Mucosa of rectum (tissue), 2 donors: Measurements from ENCODE around the gene LDAH.

Experiments
- H3K27ac ChIP-seq, 2 donors: one replicate each; pipeline ENCODE4 v1.7.0; 2013; ENCODE audit warnings: inconsistent platforms in 2 of 2, low read depth in 2 of 2, low read length in 2 of 2
- H3K27me3 ChIP-seq, 2 donors: one replicate each; pipeline ENCODE4 v1.7.0; 2013; ENCODE audit warnings: low read length in 2 of 2; ENCODE audit not compliant: control insufficient read depth in 2 of 2, insufficient read depth in 2 of 2
- H3K36me3 ChIP-seq, 2 donors: one replicate each; pipeline ENCODE4 v1.7.0; 2013; ENCODE audit warnings: low read length in 2 of 2; ENCODE audit not compliant: control insufficient read depth in 2 of 2, insufficient read depth in 2 of 2
- H3K4me1 ChIP-seq, 2 donors: one replicate each; pipeline ENCODE4 v1.7.0; 2013; ENCODE audit warnings: low read length in 2 of 2, mild to moderate bottlenecking in 1 of 2; ENCODE audit not compliant: control insufficient read depth in 2 of 2, insufficient read depth in 2 of 2
- H3K4me3 ChIP-seq, 2 donors: one replicate each; pipeline ENCODE4 v1.7.0; 2013; ENCODE audit warnings: low read length in 2 of 2
- H3K9ac ChIP-seq, 2 donors: one replicate each; pipeline ENCODE4 v1.7.0; 2013; ENCODE audit warnings: low read length in 2 of 2, low read depth in 1 of 2, mild to moderate bottlenecking in 1 of 2
- H3K9me3 ChIP-seq, 2 donors: one replicate each; pipeline ENCODE4 v1.7.0; 2013; ENCODE audit warnings: low read length in 2 of 2; ENCODE audit not compliant: control insufficient read depth in 2 of 2
- donor health status: healthy.
- donor health status: Normal muscosa, but diverticular disease.

The LDAH gene

GRCh38 chr2:20706786-20707185 lies 116.1 kb downstream of the LDAH start:
- Histone ChIP-seq H3K36me3 (no peaks in the 10 kb centered on the region), H3K9ac (no peak overlapping the region), H3K27me3 (no peaks in the 10 kb centered on the region), H3K9me3 (no peaks in the 10 kb centered on the region), H3K4me3 (no peak overlapping the region), H3K27ac (no peak overlapping the region), H3K4me1 (no peaks in the 10 kb centered on the region)

DNA sequence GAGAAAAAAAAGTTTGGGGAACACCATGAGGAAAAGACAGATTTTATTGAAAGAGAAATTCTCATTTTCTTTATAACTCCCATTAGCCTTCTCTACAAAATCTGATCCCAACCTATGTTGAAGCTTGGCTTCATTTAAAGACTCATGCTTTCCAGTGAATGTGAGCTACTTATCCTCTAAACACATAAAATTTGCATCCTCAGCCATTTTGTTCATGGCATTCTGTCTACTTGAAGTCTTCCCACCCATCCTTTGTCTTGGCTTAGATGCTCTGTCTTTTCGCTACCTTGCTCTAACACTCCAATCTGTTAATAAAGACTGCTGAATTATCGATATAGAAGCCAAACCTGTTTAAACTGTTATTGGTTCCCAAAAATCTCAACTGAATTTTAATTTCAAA lies 116.7 kb downstream of the LDAH start:
- Histone ChIP-seq H3K9me3 (no peaks in the 10 kb centered on the region), H3K4me1 (no peaks in the 10 kb centered on the region), H3K9ac (no peak overlapping the region), H3K27me3 (no peaks in the 10 kb centered on the region), H3K36me3 (no peaks in the 10 kb centered on the region), H3K4me3 (no peak overlapping the region), H3K27ac (no peak overlapping the region)

DNA sequence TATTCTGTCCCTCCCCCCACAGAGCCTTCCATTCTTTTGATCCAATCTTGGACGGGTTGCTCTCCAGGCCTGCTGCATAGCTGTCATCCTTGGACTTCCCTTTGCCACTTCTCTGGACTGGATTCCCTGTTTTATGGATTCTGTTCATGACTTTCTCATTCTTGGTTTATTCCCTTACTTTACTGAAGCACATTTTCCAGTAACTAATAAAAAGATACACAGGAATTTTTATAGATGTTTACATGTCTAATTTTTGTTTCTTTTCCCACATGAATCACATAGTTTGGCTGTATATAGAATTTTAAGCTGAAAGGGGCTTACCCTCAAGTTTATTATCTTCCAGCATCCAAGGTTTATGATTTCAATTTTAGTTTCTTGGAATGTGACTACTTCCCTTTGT lies 118.0 kb downstream of the LDAH start:
- Histone ChIP-seq H3K9me3 (no peaks in the 10 kb centered on the region), H3K27ac (no peak overlapping the region), H3K9ac (no peak overlapping the region), H3K36me3 (no peaks in the 10 kb centered on the region), H3K27me3 (no peaks in the 10 kb centered on the region), H3K4me3 (no peak overlapping the region), H3K4me1 (no peaks in the 10 kb centered on the region)

DNA sequence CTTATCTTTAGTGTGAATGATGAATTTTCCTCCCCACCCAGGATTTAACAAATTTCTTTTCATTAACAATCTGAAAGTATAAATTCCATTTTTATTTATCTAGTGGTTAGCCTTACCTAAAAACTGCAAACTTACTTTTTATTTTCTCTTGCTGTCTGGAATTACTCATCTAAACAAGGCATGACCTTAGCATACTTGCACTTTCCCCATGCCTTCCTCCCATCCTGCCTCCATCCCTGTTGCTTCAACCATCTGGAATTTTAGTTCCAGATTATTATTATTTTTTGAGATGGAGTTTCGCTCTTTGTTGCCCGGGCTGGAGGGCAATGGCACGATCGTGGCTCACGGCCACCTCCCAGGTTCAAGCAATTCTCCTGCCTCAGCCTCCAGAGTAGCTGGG lies 120.3 kb downstream of the LDAH start:
- no peaks in the 10 kb centered on the region for H3K9me3 ChIP-seq
- H3K4me1 ChIP-seq: no peaks in the 10 kb centered on the region
- peaks cover 0 to 2% of the 10 kb centered on the region in 2 donors for H3K36me3 ChIP-seq
- H3K27me3 ChIP-seq: no peaks in the 10 kb centered on the region
- H3K27ac ChIP-seq: no peak overlapping the region
- H3K4me3 ChIP-seq: no peak overlapping the region
- H3K9ac ChIP-seq: no peak overlapping the region

- Histone ChIP-seq H3K4me1 (no peaks in the 10 kb centered on the region), H3K4me3 (no peak overlapping the region)
Observed at GRCh38 chr2:20698916-20699613, 123.8 kb downstream of the LDAH start.

DNA sequence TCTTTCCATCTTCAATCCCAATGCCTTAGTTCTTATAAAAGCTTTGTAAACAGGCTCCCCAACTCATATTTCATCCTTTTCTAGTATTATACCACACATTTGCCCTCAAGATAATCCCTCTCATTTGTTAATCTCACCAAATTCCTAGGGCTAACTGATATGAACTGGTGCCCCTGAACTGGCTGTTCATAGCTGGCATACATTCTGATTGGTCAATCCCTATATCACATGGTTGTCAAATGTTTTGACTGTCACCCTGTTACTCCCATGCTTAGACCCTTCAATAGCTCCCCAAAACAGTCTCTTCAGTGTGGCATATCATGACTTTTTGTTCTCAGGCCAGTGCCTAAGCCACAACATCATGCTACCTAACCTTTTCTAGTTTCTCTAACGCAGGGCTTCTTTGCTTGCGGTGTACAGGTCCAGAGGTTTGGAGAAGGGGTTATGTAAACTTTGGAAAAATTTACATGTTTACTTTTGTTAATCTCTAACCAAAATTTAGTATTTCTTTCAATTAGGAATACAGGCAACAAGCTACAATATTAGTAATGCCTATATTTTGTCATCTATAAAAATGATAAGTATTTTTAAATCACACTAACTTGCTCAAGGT lies 125.5 kb downstream of the LDAH start:
- no peaks in the 10 kb centered on the region for H3K4me1 ChIP-seq
- no peak overlapping the region for H3K4me3 ChIP-seq
- H3K9ac ChIP-seq: no peak overlapping the region
- H3K27ac ChIP-seq: no peak overlapping the region
- no peaks in the 10 kb centered on the region for H3K27me3 ChIP-seq
- H3K36me3 ChIP-seq: peaks cover 0 to 2% of the 10 kb centered on the region in 2 donors
- no peaks in the 10 kb centered on the region for H3K9me3 ChIP-seq

More at GRCh38 chr2:20698916-20699613, 123.8 kb downstream of the LDAH start:
- Histone ChIP-seq H3K9ac (no peak overlapping the region), H3K36me3 (peaks cover 0 to 2% of the 10 kb centered on the region in 2 donors), H3K27ac (no peak overlapping the region), H3K27me3 (no peaks in the 10 kb centered on the region), H3K9me3 (no peaks in the 10 kb centered on the region)

DNA sequence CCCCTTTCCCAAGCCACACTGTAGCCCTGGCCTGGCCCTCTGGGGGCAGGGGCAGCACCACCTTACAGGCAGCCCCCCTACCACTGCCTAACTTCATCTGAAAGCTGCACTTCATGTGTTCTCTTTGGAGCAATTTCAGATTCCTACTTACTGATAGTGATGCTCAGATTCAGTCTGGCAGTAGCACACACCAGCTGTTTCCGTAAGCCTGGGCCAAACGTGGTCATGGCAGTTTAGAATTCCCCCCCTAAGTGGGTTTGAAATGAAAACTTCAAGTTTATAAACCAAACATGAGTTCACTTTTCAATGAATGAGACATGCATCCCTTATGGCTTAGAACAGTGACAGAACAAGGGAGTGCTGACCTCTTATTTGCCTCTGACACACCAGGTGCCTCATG lies 126.5 kb downstream of the LDAH start:
- no peaks in the 10 kb centered on the region for H3K4me1 ChIP-seq
- H3K4me3 ChIP-seq: no peak overlapping the region
- no peak overlapping the region for H3K9ac ChIP-seq
- no peak overlapping the region for H3K27ac ChIP-seq
- no peaks in the 10 kb centered on the region for H3K9me3 ChIP-seq
- no peaks in the 10 kb centered on the region for H3K27me3 ChIP-seq
- H3K36me3 ChIP-seq: peaks cover 0 to 2% of the 10 kb centered on the region in 2 donors

GRCh38 chr2:20693317-20693716 lies 129.6 kb downstream of the LDAH start:
- no peaks in the 10 kb centered on the region for H3K27me3 ChIP-seq
- peaks cover 0 to 5% of the 10 kb centered on the region in 2 donors for H3K4me1 ChIP-seq
- no peaks in the 10 kb centered on the region for H3K9me3 ChIP-seq
- H3K4me3 ChIP-seq: no peak overlapping the region
- no peak overlapping the region for H3K27ac ChIP-seq
- peaks cover 0 to 2% of the 10 kb centered on the region in 2 donors for H3K36me3 ChIP-seq
- no peak overlapping the region for H3K9ac ChIP-seq

DNA sequence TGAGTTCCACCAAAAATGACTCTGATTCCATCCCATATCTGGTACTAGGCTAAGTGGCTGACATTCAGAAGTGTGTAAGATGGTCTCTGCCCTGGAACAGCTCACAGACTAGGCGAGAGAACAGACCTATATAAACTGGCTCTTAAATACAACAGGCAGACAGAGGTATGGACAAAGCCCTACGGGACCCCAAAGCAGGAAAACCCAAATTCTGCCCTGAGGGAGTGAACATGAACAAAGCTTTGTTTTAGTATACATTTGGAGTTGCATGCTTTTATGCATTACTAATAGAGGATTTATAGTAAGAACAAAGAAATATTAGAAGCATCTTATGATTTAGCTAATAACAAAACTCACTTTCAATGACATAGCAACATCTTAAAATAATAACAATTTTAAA lies 130.8 kb downstream of the LDAH start:
- no peak overlapping the region for H3K9ac ChIP-seq
- H3K4me3 ChIP-seq: no peak overlapping the region
- peaks cover 0 to 5% of the 10 kb centered on the region in 2 donors for H3K36me3 ChIP-seq
- peaks cover 0 to 5% of the 10 kb centered on the region in 2 donors for H3K4me1 ChIP-seq
- H3K9me3 ChIP-seq: no peaks in the 10 kb centered on the region
- no peaks in the 10 kb centered on the region for H3K27me3 ChIP-seq
- no peak overlapping the region for H3K27ac ChIP-seq

DNA sequence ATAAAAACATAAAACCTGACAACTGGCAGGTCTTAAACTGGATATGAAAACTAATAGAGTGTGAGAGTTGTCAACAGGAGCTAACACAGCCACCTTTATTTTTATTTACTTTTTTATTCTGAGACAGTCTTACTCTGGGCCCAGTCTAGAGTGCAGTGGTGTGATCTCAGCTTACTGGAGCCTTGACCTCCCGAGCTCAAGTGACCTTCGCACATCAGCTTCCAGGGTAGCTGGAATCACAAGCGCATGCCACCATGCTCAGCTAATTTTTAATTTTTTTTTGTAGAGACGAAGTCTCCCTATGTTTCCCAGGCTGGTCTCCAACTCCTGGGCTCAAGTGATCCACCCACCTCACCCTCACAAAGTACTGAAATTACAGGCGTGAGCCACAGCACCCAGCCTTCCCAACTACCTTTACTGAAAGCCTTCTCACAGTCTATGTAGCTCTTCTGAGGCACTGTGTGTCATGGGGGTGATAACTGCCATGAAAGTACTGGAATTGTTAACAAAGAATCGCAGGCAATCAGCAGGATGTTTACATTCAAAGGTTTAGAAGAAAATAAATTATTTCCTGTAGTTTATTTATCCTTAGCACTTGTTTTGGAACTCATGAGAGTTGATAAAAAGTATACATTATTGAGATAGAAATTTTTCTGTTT lies 131.7 kb downstream of the LDAH start:
- no peaks in the 10 kb centered on the region for H3K9me3 ChIP-seq
- no peak overlapping the region for H3K9ac ChIP-seq
- no peak overlapping the region for H3K4me3 ChIP-seq
- peaks cover 0 to 5% of the 10 kb centered on the region in 2 donors for H3K4me1 ChIP-seq
- peaks cover 6 to 10% of the 10 kb centered on the region in 2 donors for H3K36me3 ChIP-seq
- no peak overlapping the region for H3K27ac ChIP-seq
- H3K27me3 ChIP-seq: no peaks in the 10 kb centered on the region
